Spinal cord (tissue), 10 donors: ENCODE measurements around the gene LIN7A. TPM values are rescaled to one million over a fixed set of nuclear protein-coding genes. Genes with fewer than 3 reads are reported as not detected.

Experiments used
- DNase-seq, 6 donors: peaks; one replicate each; pipeline versions ENCODE4 v3.0.0 to v3.0.0-alpha.2; 2013 to 2015; ENCODE audit warnings: low spot score in 6 of 6, low read depth in 4 of 6
- H3K27ac ChIP-seq: one replicate; pipeline ENCODE4 v1.5.1; 2013; ENCODE audit warnings: low read depth, low read length, control low read depth
- H3K27me3 ChIP-seq: one replicate; pipeline ENCODE4 v1.6.1; 2013; ENCODE audit warnings: low read length; ENCODE audit not compliant: control insufficient read depth, insufficient read depth
- H3K36me3 ChIP-seq: one replicate; pipeline ENCODE4 v1.6.1; 2013; ENCODE audit warnings: low read length; ENCODE audit not compliant: control insufficient read depth, insufficient read depth
- H3K4me1 ChIP-seq: one replicate; pipeline ENCODE4 v1.6.1; 2013; ENCODE audit warnings: low read length; ENCODE audit not compliant: control insufficient read depth, insufficient read depth
- H3K4me3 ChIP-seq: one replicate; pipeline ENCODE4 v1.5.1; 2013; ENCODE audit warnings: low read depth, low read length, control low read depth
- H3K9me3 ChIP-seq: one replicate; pipeline ENCODE4 v1.6.1; 2013; ENCODE audit warnings: low read length; ENCODE audit not compliant: control insufficient read depth, insufficient read depth
- WGBS: methylation state at CpG from one replicate; pipeline ENCODE4 v1.1.5; 2013; ENCODE audit warnings: missing lambda C conversion rate; ENCODE audit not compliant: insufficient coverage; 5-methylcytosine and 5-hydroxymethylcytosine counted together
- long read RNA-seq, 4 donors: transcript quantifications; one replicate each; lab custom pipeline, GENCODE V29; 2026
- polyA plus RNA-seq, 2 donors: library from polyadenylated mRNA; unstranded; fragments of 120-200 nt; gene quantifications; one replicate each; pipeline ENCODE4 v1.2.1, GENCODE V29; 2013; ENCODE audit not compliant: insufficient read length in 2 of 2
- total RNA-seq, 2 donors: library from RNA; depleted of rRNA in 1 of 2; stranded (reverse); fragments of 120-200 nt in 1 of 2; fragments of >200 nt in 1 of 2; gene quantifications; one replicate each; pipeline versions ENCODE4 v1.2.3 to v1.2.4, GENCODE V29; 2013 to 2014
- donor health status: healthy.

LIN7A gene
- 10 to 100 TPM; 12.0 to 41.3 TPM for total RNA-seq
- polyA plus RNA-seq = 10 to 100 TPM; 13.0 to 18.5 TPM
- long read RNA-seq, donor 1, full-length matches to known transcripts = 4 of 4 reads
- long read RNA-seq, donor 1, partial matches to known transcripts = 0 of 4 reads
- long read RNA-seq, donor 1, other reads (novel, unspliced or antisense) = 0 of 4 reads
- long read RNA-seq, donor 2, full-length matches to known transcripts = 1 of 1 reads
- long read RNA-seq, donor 2, partial matches to known transcripts = 0 of 1 reads
- long read RNA-seq, donor 2, other reads (novel, unspliced or antisense) = 0 of 1 reads
- long read RNA-seq, donor 3, full-length matches to known transcripts = 6 of 6 reads
- long read RNA-seq, donor 3, partial matches to known transcripts = 0 of 6 reads
- long read RNA-seq, donor 3, other reads (novel, unspliced or antisense) = 0 of 6 reads
- long read RNA-seq, donor 4, full-length matches to known transcripts = 7 of 7 reads
- long read RNA-seq, donor 4, partial matches to known transcripts = 0 of 7 reads
- long read RNA-seq, donor 4, other reads (novel, unspliced or antisense) = 0 of 7 reads

GRCh38 chr12:80937391-80938238 is at the start of gene LIN7A:
Gene LIN7A (minus strand): TSS chr12:80937934. CDS start chr12:80937722, 212 bp downstream.
- Histone ChIP-seq H3K36me3 (no peaks in the 10 kb centered on the region), H3K27ac (peak within 1 kb of the TSS; percentile 93), H3K4me3 (peak within 1 kb of the TSS; percentile 96), H3K9me3 (no peaks in the 10 kb centered on the region), H3K4me1 (no peaks in the 10 kb centered on the region), H3K27me3 (peaks cover 2% of the 10 kb centered on the region)
- peak; percentile 40 to 93 (median 60) for DNase-seq
- WGBS = 0% methylated on average over 32 of the region's 47 CpGs

- no CpG with 5 or more reads among the region's 1 CpG for WGBS
- Histone ChIP-seq H3K9me3 (no peaks in the 10 kb centered on the region), H3K27ac (no peak overlapping the region), H3K4me1 (no peaks in the 10 kb centered on the region), H3K4me3 (no peak overlapping the region), H3K36me3 (no peaks in the 10 kb centered on the region), H3K27me3 (no peaks in the 10 kb centered on the region)
- no peak for DNase-seq
Observed at GRCh38 chr12:80986224-80986623, 48.5 kb upstream of the LIN7A start.

- DNase-seq = peak in 1 of 6 donors; percentile 14
Observed at GRCh38 chr12:80979816-80980215, 42.1 kb upstream of the LIN7A start.

GRCh38 chr12:80979251-80979650 is 41.5 kb upstream of the LIN7A start:
- H3K4me1 ChIP-seq = no peaks in the 10 kb centered on the region
- no peak overlapping the region for H3K27ac ChIP-seq
- WGBS = no CpG with 5 or more reads among the region's 3 CpGs
- no peaks in the 10 kb centered on the region for H3K27me3 ChIP-seq
- no peak overlapping the region for H3K4me3 ChIP-seq
- peak in 1 of 6 donors; percentile 29 for DNase-seq
- no peaks in the 10 kb centered on the region for H3K9me3 ChIP-seq
- no peaks in the 10 kb centered on the region for H3K36me3 ChIP-seq

More at GRCh38 chr12:80979816-80980215, 42.1 kb upstream of the LIN7A start:
- Histone ChIP-seq H3K27me3 (no peaks in the 10 kb centered on the region), H3K36me3 (no peaks in the 10 kb centered on the region), H3K4me1 (no peaks in the 10 kb centered on the region), H3K4me3 (no peak overlapping the region), H3K27ac (no peak overlapping the region), H3K9me3 (no peaks in the 10 kb centered on the region)
- WGBS = 100% methylated on average over 3 of the region's 6 CpGs

GRCh38 chr12:80977346-80977745 is 39.6 kb upstream of the LIN7A start:
- Histone ChIP-seq H3K27me3 (no peaks in the 10 kb centered on the region), H3K4me1 (no peaks in the 10 kb centered on the region), H3K36me3 (no peaks in the 10 kb centered on the region), H3K4me3 (no peak overlapping the region), H3K27ac (no peak overlapping the region), H3K9me3 (no peaks in the 10 kb centered on the region)
- DNase-seq = no peak
- WGBS = 45% methylated on average over 4 of the region's 6 CpGs

GRCh38 chr12:80968326-80968725 is 30.6 kb upstream of the LIN7A start:
- H3K4me1 ChIP-seq = no peaks in the 10 kb centered on the region
- H3K36me3 ChIP-seq = no peaks in the 10 kb centered on the region
- H3K27me3 ChIP-seq = no peaks in the 10 kb centered on the region
- DNase-seq = no peak
- H3K27ac ChIP-seq = no peak overlapping the region
- H3K4me3 ChIP-seq = no peak overlapping the region
- H3K9me3 ChIP-seq = no peaks in the 10 kb centered on the region

GRCh38 chr12:80967565-80967964 is 29.8 kb upstream of the LIN7A start:
- Histone ChIP-seq H3K4me1 (no peaks in the 10 kb centered on the region), H3K9me3 (no peaks in the 10 kb centered on the region), H3K4me3 (no peak overlapping the region), H3K27ac (no peak overlapping the region), H3K36me3 (no peaks in the 10 kb centered on the region), H3K27me3 (no peaks in the 10 kb centered on the region)
- no CpG with 5 or more reads among the region's 3 CpGs for WGBS
- DNase-seq = no peak

- WGBS = no CpG with 5 or more reads among the region's 1 CpG
- Histone ChIP-seq H3K4me3 (no peak overlapping the region), H3K4me1 (no peaks in the 10 kb centered on the region), H3K27ac (no peak overlapping the region), H3K9me3 (no peaks in the 10 kb centered on the region), H3K36me3 (no peaks in the 10 kb centered on the region), H3K27me3 (no peaks in the 10 kb centered on the region)
- DNase-seq = no peak
Observed at GRCh38 chr12:80966001-80966400, 28.3 kb upstream of the LIN7A start.

- 94% methylated on average over 3 of the region's 5 CpGs for WGBS
- H3K36me3 ChIP-seq = no peaks in the 10 kb centered on the region
Observed at GRCh38 chr12:80958162-80958561, 20.4 kb upstream of the LIN7A start.

More at GRCh38 chr12:80958162-80958561, 20.4 kb upstream of the LIN7A start:
- no peaks in the 10 kb centered on the region for H3K27me3 ChIP-seq
- no peak overlapping the region for H3K4me3 ChIP-seq
- no peak for DNase-seq
- H3K27ac ChIP-seq = no peak overlapping the region
- H3K9me3 ChIP-seq = no peaks in the 10 kb centered on the region
- no peaks in the 10 kb centered on the region for H3K4me1 ChIP-seq
